Heart right ventricle (tissue), 16 donors: ENCODE results near the gene GON4L. TPM values are rescaled to one million over a fixed set of nuclear protein-coding genes. Genes with fewer than 3 reads are reported as not detected.
A peak's percentile ranks its signal among the peaks of the same experiment; 100 is the strongest.

ENCODE experiments used
- ATAC-seq, 8 donors: fragments of 200-7000 bp; cut with Tn5 transposase; one replicate each; pipeline ENCODE4 v1.9.1; 2020; ENCODE audit warnings: mild to moderate bottlenecking in 8 of 8, moderate library complexity in 8 of 8, moderate number of reproducible peaks in 1 of 8
- DNase-seq, 2 donors: peaks; one replicate each; pipeline ENCODE4 v3.0.0-alpha.2; 2020
- H3K27ac ChIP-seq, 10 donors: fragments of 200-600 bp; sonication (generic) in 2 of 10; one replicate each; pipeline versions ENCODE4 v1.5.0 to v1.8.0; 2020 to 2022; ENCODE audit warnings: mild to moderate bottlenecking in 3 of 10
- H3K27me3 ChIP-seq, 7 donors: fragments of 200-600 bp; one replicate each; pipeline ENCODE4 v1.8.0; 2021 to 2022; ENCODE audit warnings: mild to moderate bottlenecking in 2 of 7
- H3K36me3 ChIP-seq, 9 donors: fragments of 200-600 bp; sonication (generic) in 1 of 9; one replicate each; pipeline versions ENCODE4 v1.5.0 to v1.8.0; 2020 to 2022; ENCODE audit warnings: mild to moderate bottlenecking in 2 of 9
- H3K4me1 ChIP-seq, 9 donors: fragments of 200-600 bp; sonication (generic) in 1 of 9; one replicate each; pipeline versions ENCODE4 v1.5.0 to v1.8.0; 2020 to 2022; ENCODE audit warnings: mild to moderate bottlenecking in 4 of 9
- H3K4me3 ChIP-seq, 10 donors: fragments of 200-600 bp; sonication (generic) in 2 of 10; one replicate each; pipeline versions ENCODE4 v1.5.0 to v1.8.0; 2020 to 2022; ENCODE audit warnings: mild to moderate bottlenecking in 7 of 10, moderate library complexity in 2 of 10
- H3K9me3 ChIP-seq, 11 donors: fragments of 200-600 bp in 10 of 11; sonication (generic) in 2 of 11; one replicate each; pipeline versions ENCODE4 v1.5.0 to v1.8.0; 2013 to 2022; ENCODE audit warnings: mild to moderate bottlenecking in 2 of 11, control low read depth in 1 of 11, moderate library complexity in 1 of 11
- CTCF ChIP-seq, 9 donors: fragments of 200-600 bp; sonication (generic) in 2 of 9; IDR thresholded peaks; one replicate each; pipeline versions ENCODE4 v1.5.0 to v1.8.0; 2021 to 2022; ENCODE audit warnings: antibody characterized with exemption in 9 of 9, mild to moderate bottlenecking in 5 of 9, moderate library complexity in 1 of 9
- WGBS, 2 donors: extraction: QIAGEN DNeasy Blood & Tissue Kit; methylation state at CpG; one replicate each; pipeline ENCODE4 v1.1.7; 2013; ENCODE audit warnings: inconsistent platforms in 1 of 2; 5-methylcytosine and 5-hydroxymethylcytosine counted together
- intact Hi-C, 10 donors: fragments of 100-400 bp; cut with DNase I; formaldehyde crosslinking; loops; one replicate each; pipeline versions ENCODE4 v1.11.1 to v1.14.2; 2022
- long read RNA-seq, 3 donors: library from polyadenylated mRNA; unstranded; transcript quantifications; one replicate each; pipeline ENCODE4 v2.0.0, GENCODE V29; 2020 to 2021
- polyA plus RNA-seq, 2 donors: library from polyadenylated mRNA; stranded (reverse); fragments of 200-250 nt; gene quantifications; one replicate each; pipeline ENCODE4 v1.2.3, GENCODE V29; 2013
- total RNA-seq, 10 donors: library from RNA; stranded (reverse); fragmentation: NEBNext Ultra II Directional in 3 of 10; extraction: Animal tissue kit (Norgen Biotek cat#: 25700) in 3 of 10; gene quantifications; one replicate each; pipeline versions ENCODE4 v1.2.1 to v1.2.4, GENCODE V29; 2021 to 2023
- donor health status: Arrhythmogenic right ventricular cardiomyopathy.
- donor health status: ischemic (EF 13 %, LVEDD 7.1; RV severe dilation, severe dysfunction).
- donor health status: healthy with polysubstance abuse.
- donor health status: DM: no; HTN: yes; CAD: no.
- donor health status: DM: no; HTN: no; CAD: no.
- donor health status: ischemic (EF 25% LVEDD 6.9; RV normal size, moderate dysfunction).
- donor health status: ischemic (EF 25% LVEDD 5.7; RV mildly dilated, moderate dysfunction).
- donor health status: healthy.
- donor health status: DM: yes; HTN: yes; CAD: no.
- donor health status: Ischemic cardiomyopathy.
- donor health status: ischemic (EF 35%, LVEDD 5.7; RV mildly dilated, moderate dysfunction).
- donor health status: nonischemic (EF 11% LVEDD 7.7; RV severe dilation, severe dysfunction).
- donor health status: DM: yes; HTN: yes; CAD: no.
- donor health status: PGD.
- donor health status: ischemic (EF 29% LVEDD 5.4; RV normal size, mild dysfunction).
- donor health status: nonischemic (EF 23%, LVEDD 6.1; RV moderate dilation, normal function).

The GON4L gene
- total RNA-seq (10 to 100 TPM; 21.6 to 30.7 (median 28.1) TPM), polyA plus RNA-seq (10 to 100 TPM in 1 of 2 donors, 1 to 10 TPM in 1; 8.8 to 25.5 TPM)
- long read RNA-seq, donor 1, partial matches to known transcripts = 9 of 12 reads
- long read RNA-seq, donor 1, other reads (novel, unspliced or antisense) = 3 of 12 reads
- long read RNA-seq, donor 2, partial matches to known transcripts = 6 of 8 reads
- long read RNA-seq, donor 2, other reads (novel, unspliced or antisense) = 2 of 8 reads
- long read RNA-seq, donor 3, full-length matches to known transcripts = 1 of 29 reads
- long read RNA-seq, donor 3, partial matches to known transcripts = 14 of 29 reads
- long read RNA-seq, donor 3, other reads (novel, unspliced or antisense) = 14 of 29 reads

GRCh38 chr1:155856975-155857930, at the start of gene GON4L:
TSS of gene GON4L (minus strand) at chr1:155857214. CDS start at chr1:155853780, 3,434 bp downstream.
- WGBS, 2 donors = 17 to 19% methylated on average over 46 of the region's 46 CpGs
- intact Hi-C loops = loop anchor here in 3 of 10 donors (5.0 kb wide), 2 partner anchors 40 to 55 kb away; partner anchors contain the start of gene RIT1 (in 2 of the 3)
- Histone ChIP-seq H3K27ac (peak within 1 kb of the TSS; percentile 49 to 94 (median 86)), H3K4me1 (peaks cover 0 to 50% (median 47%) of the 10 kb centered on the region in 9 donors), H3K9me3 (no peaks in the 10 kb centered on the region), H3K27me3 (no peaks in the 10 kb centered on the region), H3K4me3 (peak within 1 kb of the TSS; percentile 55 to 83 (median 73)), H3K36me3 (peaks cover 0 to 37% (median 23%) of the 10 kb centered on the region in 9 donors)
- TF ChIP-seq CTCF (IDR thresholded peaks at IDR 0.05) = no peak
- ATAC-seq = peak; percentile 62 to 81 (median 71)
- peak; percentile 87 to 90 for DNase-seq

- ATAC-seq = no peak
- TF ChIP-seq CTCF (IDR thresholded peaks at IDR 0.05) = no peak
- H3K36me3 ChIP-seq = peaks cover 0 to 100% (median 85%) of the 10 kb centered on the region in 9 donors
- H3K4me3 ChIP-seq = no peak overlapping the region
- H3K4me1 ChIP-seq = peaks cover 0 to 9% (median 0%) of the 10 kb centered on the region in 9 donors
- no peaks in the 10 kb centered on the region for H3K27me3 ChIP-seq
- 95 to 97% methylated on average over 12 of the region's 12 CpGs for WGBS, 2 donors
- no peak overlapping the region for H3K27ac ChIP-seq
- no peaks in the 10 kb centered on the region for H3K9me3 ChIP-seq
- intact Hi-C loops = loop anchor here in 1 of 10 donors (10.0 kb wide), 1 partner anchor 129 kb away; no protein-coding TSS in a partner anchor
- DNase-seq = no peak
Measured at GRCh38 chr1:155904261-155904660, 47.2 kb upstream of the GON4L start.

GRCh38 chr1:155900161-155900560, 43.1 kb upstream of the GON4L start:
- Histone ChIP-seq H3K27ac (no peak overlapping the region), H3K9me3 (no peaks in the 10 kb centered on the region), H3K27me3 (no peaks in the 10 kb centered on the region), H3K36me3 (peaks cover 0 to 100% (median 83%) of the 10 kb centered on the region in 9 donors), H3K4me3 (no peak overlapping the region), H3K4me1 (peaks cover 0 to 5% (median 0%) of the 10 kb centered on the region in 9 donors)
- no peak for DNase-seq
- intact Hi-C loops = loop anchor here in 1 of 10 donors (10.0 kb wide), 1 partner anchor 125 kb away; no protein-coding TSS in a partner anchor
- TF ChIP-seq CTCF (IDR thresholded peaks at IDR 0.05) = no peak
- no peak for ATAC-seq
- WGBS, 2 donors = 88 to 89% methylated on average over 4 of the region's 4 CpGs

- intact Hi-C loops = loop anchor here in 3 of 10 donors (5.0 to 10.0 kb wide), 3 partner anchors 37 to 125 kb away; partner anchors contain the start of genes GON4L (in 1 of the 3) and SYT11 (in 1 of the 3)
- Histone ChIP-seq H3K9me3 (no peaks in the 10 kb centered on the region), H3K36me3 (peaks cover 0 to 97% (median 78%) of the 10 kb centered on the region in 9 donors), H3K27me3 (no peaks in the 10 kb centered on the region), H3K27ac (no peak overlapping the region), H3K4me1 (peaks cover 0 to 5% (median 0%) of the 10 kb centered on the region in 9 donors), H3K4me3 (no peak overlapping the region)
- ATAC-seq (no peak), DNase-seq (no peak)
- no peak for TF ChIP-seq CTCF (IDR thresholded peaks at IDR 0.05)
- 98 to 99% methylated on average over 2 of the region's 2 CpGs for WGBS, 2 donors
Measured at GRCh38 chr1:155899683-155900082, 42.7 kb upstream of the GON4L start.
